GM21825 (cell line): ENCODE results near the gene INAVA.

Source experiments
- ATAC-seq: cut with Tn5 transposase; IDR thresholded peaks from one replicate; pipeline ENCODE4 v1.9.1; 2021; ENCODE audit warnings: mild to moderate bottlenecking, moderate library complexity; ENCODE audit not compliant: unreplicated experiment

Gene INAVA

GRCh38 chr1:200875416-200875815, 19.3 kb upstream of the INAVA start:
- ATAC-seq: no peak

GRCh38 chr1:200877010-200877409, 17.7 kb upstream of the INAVA start:
- no peak for ATAC-seq

- peak; percentile 68 for ATAC-seq
Measured at GRCh38 chr1:200877839-200878551, 16.7 kb upstream of the INAVA start.

GRCh38 chr1:200880212-200880611, 14.5 kb upstream of the INAVA start:
- ATAC-seq: no peak

- no peak for ATAC-seq
Measured at GRCh38 chr1:200883118-200883517, 11.6 kb upstream of the INAVA start.

- no peak for ATAC-seq
Measured at GRCh38 chr1:200885623-200886402, 8.9 kb upstream of the INAVA start.

- ATAC-seq: no peak
Measured at GRCh38 chr1:200886594-200886993, 8.1 kb upstream of the INAVA start.

GRCh38 chr1:200887036-200887435, 7.7 kb upstream of the INAVA start:
- ATAC-seq: no peak

GRCh38 chr1:200887772-200888348, 6.8 kb upstream of the INAVA start:
- no peak for ATAC-seq

- peak; percentile 92 for ATAC-seq
Measured at GRCh38 chr1:200888349-200888838, 6.3 kb upstream of the INAVA start.

- ATAC-seq: no peak
Measured at GRCh38 chr1:200889571-200889970, 5.1 kb upstream of the INAVA start.

- ATAC-seq: no peak
Measured at GRCh38 chr1:200890027-200890426, 4.7 kb upstream of the INAVA start.

GRCh38 chr1:200890818-200891773, 3.6 kb upstream of the INAVA start:
- ATAC-seq: no peak

GRCh38 chr1:200891774-200892157, 2.9 kb upstream of the INAVA start:
- no peak for ATAC-seq

GRCh38 chr1:200892546-200892945, 2.2 kb upstream of the INAVA start:
- ATAC-seq: no peak

- no peak for ATAC-seq
Measured at GRCh38 chr1:200892958-200893357, 1.7 kb upstream of the INAVA start.

GRCh38 chr1:200893411-200893901, 1.2 kb upstream of the INAVA start:
- ATAC-seq: no peak

- no peak for ATAC-seq
Measured at GRCh38 chr1:200895443-200895789, 716 bp downstream of the INAVA start.

GRCh38 chr1:200895801-200896530, 1.3 kb downstream of the INAVA start:
- ATAC-seq: peak; percentile 46
